Activated CD8-positive, alpha-beta memory T cell treated with anti-CD3 and anti-CD28 coated beads, Interleukin-2, amount 50 U/mL, for 1 hour (primary cell): ENCODE results near the gene SMYD4.
"Not testable (repeated sequence)": the region's sequence is repeated elsewhere in the genome, so short reads cannot be mapped to it uniquely, and the experiment has no call there.

Experiments used
- DNase-seq: peaks from one replicate; pipeline ENCODE4 v3.0.0-alpha.2; 2020; ENCODE audit errors: extremely low read depth

The SMYD4 gene

DNA sequence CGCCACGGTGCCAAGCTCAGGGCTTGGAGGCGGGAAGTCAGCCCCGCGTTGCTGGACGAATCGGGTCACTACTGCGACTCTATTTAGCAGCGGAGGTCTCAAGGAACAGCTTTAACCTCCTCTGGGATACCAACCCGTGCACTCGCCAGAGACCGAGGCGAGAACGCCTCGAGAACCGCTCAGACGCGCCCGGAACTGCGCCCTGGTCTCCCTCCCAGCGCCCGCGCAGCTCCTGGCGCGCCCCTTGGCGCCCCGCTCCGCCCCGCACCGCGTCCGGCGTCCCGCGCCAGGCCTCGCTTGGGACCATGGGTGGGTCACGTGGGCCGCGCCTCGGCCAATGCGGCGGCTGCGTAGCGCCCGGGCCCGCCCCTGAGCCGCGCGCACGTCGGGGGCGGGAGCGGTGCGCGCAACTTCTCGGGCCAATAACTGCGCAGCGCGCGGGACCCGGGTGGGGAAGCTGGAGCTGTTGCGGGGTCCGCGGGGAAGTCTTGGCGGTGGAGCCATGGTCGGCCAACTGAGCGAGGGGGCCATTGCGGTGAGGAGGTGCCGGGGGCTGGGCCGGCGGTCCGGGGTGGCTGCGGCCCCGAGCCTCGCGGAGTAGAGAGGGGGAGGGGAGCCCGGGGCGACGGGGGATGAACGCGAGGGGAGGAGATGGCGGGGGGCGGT, at the start of gene SMYD4, which contains the start of gene RPA1:
SMYD4 (minus strand) TSS at position 311 of the 666 bp plus-strand sequence. CDS start 1,908 bp downstream, outside the sequence.
RPA1 (plus strand) TSS at position 414 of the 666 bp plus-strand sequence; CDS start at position 503, 89 bp downstream.
- DNase-seq, result peak; percentile 49

DNA sequence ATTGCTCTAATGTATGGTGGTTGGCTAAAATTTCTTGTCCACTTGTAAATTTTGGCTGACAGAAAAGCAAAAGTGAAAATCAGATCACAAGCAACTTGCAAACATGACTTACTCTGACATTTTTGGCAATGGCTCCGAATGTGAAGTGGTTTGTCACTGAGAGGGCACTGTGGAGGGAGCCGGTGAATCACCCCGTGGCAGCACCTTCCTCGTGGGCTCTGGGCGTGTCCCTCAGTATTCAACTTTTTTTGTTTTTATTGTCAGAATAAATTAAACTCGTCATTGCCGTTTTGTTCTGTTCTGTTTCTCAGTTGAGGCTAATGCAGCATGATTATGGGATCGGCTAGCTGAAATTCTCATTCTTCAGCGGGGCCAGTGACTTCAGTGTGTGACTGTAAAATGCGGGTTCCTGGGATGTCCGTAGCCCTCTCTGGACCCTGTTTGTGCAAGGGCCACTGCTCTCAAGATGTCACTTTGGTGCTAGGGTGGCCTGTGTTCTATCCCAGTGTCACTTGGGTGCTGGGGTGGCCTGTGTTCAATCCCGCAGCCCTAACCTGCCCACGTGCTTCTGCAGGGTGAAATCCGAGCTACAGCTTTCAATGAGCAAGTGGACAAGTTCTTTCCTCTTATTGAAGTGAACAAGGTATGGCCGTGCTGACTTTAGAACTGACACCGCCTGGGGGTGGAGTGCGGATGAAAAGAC, 48.9 kb upstream of the SMYD4 start:
- no peak for DNase-seq

- DNase-seq, result no peak
Measured at GRCh38 chr17:1875597-1875996, 45.9 kb upstream of the SMYD4 start.

- DNase-seq, result no peak
Measured at GRCh38 chr17:1873418-1873817, 43.7 kb upstream of the SMYD4 start.

- no peak for DNase-seq
Measured at GRCh38 chr17:1872976-1873375, 43.3 kb upstream of the SMYD4 start.

DNA sequence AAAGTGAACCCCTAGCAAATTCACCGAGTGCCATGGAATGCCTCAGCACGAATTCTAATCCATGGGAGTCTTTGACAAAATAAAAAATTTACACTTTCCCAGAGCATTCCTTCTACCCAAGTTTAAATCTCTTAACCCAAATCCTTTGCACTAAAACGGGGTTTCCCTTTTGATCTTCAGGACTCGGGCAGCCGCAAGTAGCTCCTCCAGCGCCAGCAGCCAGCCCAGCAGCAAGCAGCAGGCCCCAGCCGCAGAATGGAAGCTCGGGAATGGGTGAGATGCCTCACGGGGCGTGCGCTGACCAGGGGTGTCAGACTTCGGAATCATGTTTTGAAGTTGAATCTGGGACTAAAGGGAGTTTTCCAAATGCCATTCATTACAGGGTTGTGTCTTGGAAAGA, 42.6 kb upstream of the SMYD4 start:
- DNase-seq, result no peak

GRCh38 chr17:1871756-1872155, 42.1 kb upstream of the SMYD4 start:
- no peak for DNase-seq

DNA sequence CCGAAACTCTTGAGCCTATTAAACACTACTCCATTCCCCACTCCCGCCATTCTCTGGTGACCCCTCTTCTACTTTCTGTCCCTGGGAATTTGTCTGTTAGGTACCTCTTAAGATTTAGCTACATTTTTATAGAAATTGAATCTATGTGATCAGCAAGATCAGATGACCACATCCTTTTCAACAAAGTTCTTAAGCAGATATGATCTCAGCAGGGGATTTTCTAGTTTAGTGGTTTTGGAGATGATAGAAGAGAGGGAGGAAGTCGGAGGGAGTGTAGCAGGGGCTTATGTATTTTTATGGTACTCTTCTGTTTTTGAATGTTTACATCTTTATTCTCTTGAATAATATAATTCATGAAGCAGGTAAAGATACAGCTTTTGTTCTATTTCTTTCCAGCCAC, 40.9 kb upstream of the SMYD4 start:
- no peak for DNase-seq

- no peak for DNase-seq
Measured at GRCh38 chr17:1868090-1868489, 38.4 kb upstream of the SMYD4 start.

DNA sequence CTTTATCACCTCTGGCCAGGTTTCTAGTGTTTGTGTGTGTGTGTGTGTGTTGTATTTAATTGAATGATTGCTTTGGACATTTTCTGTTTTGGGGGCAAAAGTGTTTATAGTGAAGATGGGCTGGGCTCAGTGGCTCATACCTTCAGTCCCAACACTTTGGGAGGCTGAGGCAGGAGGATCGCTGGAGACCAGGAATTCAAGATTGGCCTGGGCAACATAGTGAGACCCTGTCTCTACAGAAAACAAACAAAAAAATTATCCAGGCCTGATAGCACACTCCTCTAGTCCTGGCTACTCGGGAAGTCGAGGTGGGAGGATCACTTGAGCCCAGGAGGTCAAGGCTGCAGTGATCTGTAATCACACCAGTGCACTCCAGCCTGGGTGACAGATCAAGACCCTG, 37.6 kb upstream of the SMYD4 start:
- no peak for DNase-seq

DNA sequence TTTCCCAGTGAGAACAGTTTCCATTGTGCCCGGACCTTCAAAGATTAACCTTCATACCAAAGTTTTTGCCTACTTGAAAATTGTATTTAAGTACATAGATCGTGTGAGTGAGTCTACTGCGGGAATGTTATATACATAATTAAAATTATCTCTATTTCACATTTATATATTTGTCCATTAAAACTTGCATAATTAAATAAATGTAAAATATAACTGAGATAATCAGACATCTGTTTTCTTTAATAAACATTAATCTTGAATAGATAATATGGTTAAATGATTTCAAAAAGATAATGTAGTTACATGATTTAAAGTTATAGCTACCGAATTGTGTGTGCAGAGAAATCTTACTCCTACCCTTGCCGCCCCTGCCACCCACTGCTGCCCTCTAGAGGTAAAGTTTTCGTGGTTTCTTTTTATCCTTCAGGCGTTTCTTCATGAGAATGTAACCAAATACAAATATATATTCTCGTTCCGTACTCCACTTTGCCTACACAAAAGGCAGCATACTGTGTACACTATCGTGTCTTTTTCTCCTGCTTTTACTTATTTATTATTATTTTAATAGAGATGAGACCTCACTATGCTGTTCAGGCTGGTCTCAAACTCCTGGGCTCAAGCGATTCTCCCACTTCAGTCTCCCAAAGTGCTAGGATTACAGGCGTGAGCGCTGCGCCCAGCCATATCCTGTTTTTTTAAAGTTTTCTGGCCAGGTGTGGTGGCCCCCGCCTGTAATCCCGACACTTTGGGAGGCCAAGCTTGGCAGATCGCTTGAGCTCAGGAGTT, 35.7 kb upstream of the SMYD4 start:
- DNase-seq, result peak; percentile 27

GRCh38 chr17:1861391-1862010, 31.8 kb upstream of the SMYD4 start:
- no peak for DNase-seq

DNA sequence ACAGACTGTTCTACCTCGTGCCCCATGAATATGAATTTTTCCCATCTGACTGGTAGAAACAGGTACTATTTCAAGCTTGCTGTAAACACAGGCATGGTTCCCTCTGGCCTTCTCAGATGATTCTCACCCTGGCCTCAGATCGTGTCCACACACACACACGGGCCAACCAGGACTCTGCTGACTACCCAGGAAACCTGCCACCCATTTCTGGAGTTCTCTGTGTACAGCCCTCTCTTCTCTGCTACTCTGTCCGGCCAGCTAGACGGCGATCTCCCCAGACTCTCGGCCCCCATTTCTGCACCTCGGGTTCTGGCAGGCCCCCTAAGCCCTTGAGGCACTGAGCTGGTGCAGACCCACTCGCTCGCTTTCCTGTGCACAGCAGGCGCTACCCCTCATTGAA, 31.3 kb upstream of the SMYD4 start:
- DNase-seq, result no peak

- not testable (repeated sequence) for DNase-seq
Measured at GRCh38 chr17:1856462-1856861, 26.8 kb upstream of the SMYD4 start.

DNA sequence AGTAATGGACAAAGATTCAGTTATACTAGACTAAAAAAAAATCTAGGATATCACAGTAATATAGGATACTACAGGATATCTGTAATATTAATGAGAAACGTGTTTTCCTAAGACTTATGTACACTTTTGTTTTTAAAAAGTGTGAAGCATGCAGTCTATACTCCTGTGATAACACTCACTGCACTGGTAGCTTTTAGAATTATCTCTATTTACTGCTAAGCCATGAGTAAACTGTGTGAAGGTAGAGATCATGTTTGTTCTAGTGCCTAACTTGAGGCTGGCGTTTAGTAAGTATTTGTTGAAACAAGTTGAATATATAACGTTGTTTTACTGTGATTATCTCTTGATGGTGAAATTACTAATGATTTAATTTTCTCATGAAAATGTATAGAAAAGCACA, 24.0 kb upstream of the SMYD4 start:
- no peak for DNase-seq

- no peak for DNase-seq
Measured at GRCh38 chr17:1852327-1852726, 22.6 kb upstream of the SMYD4 start.

DNA sequence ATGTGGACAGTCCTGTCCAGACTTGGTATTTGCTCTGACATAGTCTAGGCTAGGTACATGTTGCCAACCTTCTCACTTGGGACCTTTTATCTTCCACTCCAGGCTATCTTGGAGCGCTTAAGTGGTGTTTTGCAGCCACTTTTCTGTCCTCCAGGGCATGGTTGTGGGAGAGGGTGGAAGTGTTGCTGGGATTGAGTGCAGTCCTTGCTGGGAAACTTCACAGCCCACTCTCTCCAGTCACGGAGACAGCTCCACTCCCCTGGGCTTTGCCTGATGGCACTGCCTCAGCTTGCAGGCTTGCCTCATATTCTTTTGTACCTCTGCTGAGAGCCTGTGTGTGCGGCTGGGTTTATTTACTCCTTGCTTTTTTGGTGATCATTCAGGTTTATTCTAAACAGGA, 17.5 kb upstream of the SMYD4 start:
- no peak for DNase-seq

DNA sequence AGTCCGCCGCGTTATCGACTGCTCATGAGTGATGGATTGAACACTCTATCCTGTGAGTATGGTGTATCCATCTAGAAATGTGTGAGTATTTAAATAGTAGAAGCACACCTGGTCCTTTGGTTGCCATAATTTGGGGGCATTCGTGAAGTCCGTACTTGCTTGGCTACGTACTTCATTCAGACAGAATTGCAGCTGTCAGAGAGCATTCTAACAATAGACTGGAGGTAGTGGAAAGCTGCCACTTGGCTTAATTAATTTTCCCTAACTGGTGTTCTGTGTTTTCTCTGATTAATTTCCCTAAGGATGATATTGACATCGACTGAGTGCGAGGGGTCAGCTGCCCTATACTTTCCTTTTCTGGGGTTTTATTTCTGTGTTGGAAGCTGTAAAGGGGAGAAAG, 14.2 kb upstream of the SMYD4 start:
- no peak for DNase-seq

DNA sequence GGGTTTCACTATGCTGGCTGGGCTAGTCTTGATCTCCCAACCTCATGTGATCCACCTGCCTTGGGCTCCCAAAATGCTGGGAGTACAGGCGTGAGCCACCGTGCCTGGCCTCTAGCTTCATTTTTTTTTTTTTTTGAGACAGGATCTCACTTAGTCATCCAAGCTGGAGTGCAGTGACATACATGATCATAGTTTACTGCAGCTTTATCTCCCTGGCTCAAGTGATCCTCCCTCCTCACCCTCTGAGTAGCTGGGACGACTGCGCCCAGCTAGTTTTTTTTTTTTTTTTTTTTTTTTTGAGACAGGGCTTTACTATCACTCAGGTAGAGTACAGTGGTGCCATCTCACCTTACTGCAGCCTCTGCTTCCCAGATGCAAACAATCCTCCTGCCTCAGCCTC, 9.8 kb upstream of the SMYD4 start:
- DNase-seq, result no peak

DNA sequence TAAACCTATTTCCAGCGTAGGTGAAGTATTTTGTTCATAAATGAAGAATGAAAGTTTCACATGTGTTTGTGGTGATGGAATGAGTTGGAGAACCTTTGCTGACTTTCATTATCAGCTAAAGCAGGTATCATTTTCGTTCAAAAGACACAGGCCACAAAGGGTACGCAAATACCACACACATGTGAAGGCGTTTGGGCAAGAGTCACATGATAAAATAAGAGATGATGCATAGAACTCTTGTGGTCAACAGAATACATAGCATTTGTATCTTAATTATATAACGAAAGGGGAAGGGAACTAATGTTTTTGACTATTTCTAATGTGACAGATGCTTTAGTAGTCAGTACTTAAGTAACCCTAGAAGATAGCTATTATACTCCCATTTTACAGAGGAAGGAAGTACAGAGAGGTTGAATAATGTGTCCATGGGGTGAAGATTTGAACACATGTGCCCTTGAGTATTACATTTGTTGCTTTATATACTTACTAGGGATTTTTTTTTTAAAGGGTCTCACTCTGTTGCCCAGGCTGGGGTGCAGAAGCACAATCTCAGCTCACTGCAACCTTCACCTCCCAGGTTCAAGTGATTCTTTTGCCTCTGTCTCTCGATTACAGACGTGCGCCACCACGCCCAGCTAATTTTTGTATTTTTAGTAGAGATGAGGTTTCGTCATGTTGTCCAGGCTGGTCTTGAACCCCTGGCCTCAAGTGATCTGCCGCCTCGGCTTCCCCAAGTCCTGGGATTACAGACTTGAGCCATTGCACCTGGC, 4.9 kb upstream of the SMYD4 start:
- DNase-seq, result no peak

DNA sequence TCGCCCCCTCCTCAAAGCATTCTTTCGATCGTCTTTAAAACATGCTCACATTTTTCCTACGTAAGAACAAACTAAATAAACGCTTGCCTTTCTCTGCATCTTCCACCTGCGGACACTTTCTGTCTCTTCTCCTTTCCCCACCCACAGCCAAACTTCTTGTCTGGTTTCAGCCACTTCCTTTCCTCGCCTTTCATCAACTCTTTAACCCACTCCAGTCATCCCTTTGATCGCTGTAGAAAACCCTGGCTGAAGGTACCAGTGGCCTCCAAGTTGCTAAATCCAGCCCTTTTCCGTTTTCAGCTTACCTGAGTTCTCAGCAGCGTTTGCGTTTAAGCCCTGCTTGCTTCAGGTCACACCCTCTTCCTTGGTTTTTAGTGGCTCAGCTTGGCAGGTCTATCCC, 586 bp upstream of the SMYD4 start:
- no peak for DNase-seq

DNA sequence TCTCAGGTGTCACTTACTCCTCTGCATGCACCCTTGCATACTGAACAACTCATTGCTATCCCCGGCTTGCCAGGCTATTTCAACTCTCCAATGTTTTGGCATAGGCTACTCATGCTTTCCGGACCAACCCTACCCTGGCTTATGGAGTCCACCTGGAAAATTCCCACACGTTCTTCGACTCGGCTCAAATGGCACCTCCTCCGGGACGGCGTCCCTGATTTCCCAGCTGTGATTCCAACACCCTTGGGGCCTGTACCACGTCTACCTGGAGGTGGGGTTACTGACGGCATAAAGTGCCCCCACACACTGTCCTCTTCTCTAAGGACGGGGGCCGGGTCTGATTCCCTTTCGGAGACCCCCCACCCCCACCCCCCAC, 498 bp downstream of the SMYD4 start:
- no peak for DNase-seq
